Stimulated activated naive CD8-positive, alpha-beta T cell treated with anti-CD3 and anti-CD28 coated beads, Interleukin-15, amount 100 ng/mL, for 72 hours (primary cell): ENCODE results near the gene ANKRD36.
"Not testable (repeated sequence)": the region's sequence is repeated elsewhere in the genome, so short reads cannot be mapped to it uniquely, and the experiment has no call there.

Experiments
- ATAC-seq: fragments of 150-1000 bp; cut with Tn5 transposase; 2 replicates; pipeline ENCODE4 v1.10.0; 2021; ENCODE audit warnings: mild to moderate bottlenecking, moderate library complexity
- DNase-seq, 2 donors: peaks; one replicate each; pipeline ENCODE4 v3.0.0; 2021 to 2022
- H3K27ac Mint-ChIP-seq, 2 donors: one replicate each; pipeline ENCODE4 v1.8.0; 2022; ENCODE audit warnings: mild to moderate bottlenecking in 2 of 2, mixed read lengths in 2 of 2, moderate library complexity in 2 of 2
- H3K27me3 Mint-ChIP-seq: one replicate; pipeline ENCODE4 v1.8.0; 2022; ENCODE audit warnings: mixed read lengths
- H3K4me1 Mint-ChIP-seq: one replicate; pipeline ENCODE4 v1.8.0; 2022; ENCODE audit warnings: mild to moderate bottlenecking, mixed read lengths
- H3K4me3 Mint-ChIP-seq, 2 donors: one replicate each; pipeline ENCODE4 v1.8.0; 2022; ENCODE audit warnings: mild to moderate bottlenecking in 2 of 2, mixed read lengths in 2 of 2, moderate library complexity in 1 of 2
- H3K9me3 Mint-ChIP-seq, 2 donors: one replicate each; pipeline ENCODE4 v1.8.0; 2022; ENCODE audit warnings: mixed read lengths in 2 of 2

Gene ANKRD36

DNA sequence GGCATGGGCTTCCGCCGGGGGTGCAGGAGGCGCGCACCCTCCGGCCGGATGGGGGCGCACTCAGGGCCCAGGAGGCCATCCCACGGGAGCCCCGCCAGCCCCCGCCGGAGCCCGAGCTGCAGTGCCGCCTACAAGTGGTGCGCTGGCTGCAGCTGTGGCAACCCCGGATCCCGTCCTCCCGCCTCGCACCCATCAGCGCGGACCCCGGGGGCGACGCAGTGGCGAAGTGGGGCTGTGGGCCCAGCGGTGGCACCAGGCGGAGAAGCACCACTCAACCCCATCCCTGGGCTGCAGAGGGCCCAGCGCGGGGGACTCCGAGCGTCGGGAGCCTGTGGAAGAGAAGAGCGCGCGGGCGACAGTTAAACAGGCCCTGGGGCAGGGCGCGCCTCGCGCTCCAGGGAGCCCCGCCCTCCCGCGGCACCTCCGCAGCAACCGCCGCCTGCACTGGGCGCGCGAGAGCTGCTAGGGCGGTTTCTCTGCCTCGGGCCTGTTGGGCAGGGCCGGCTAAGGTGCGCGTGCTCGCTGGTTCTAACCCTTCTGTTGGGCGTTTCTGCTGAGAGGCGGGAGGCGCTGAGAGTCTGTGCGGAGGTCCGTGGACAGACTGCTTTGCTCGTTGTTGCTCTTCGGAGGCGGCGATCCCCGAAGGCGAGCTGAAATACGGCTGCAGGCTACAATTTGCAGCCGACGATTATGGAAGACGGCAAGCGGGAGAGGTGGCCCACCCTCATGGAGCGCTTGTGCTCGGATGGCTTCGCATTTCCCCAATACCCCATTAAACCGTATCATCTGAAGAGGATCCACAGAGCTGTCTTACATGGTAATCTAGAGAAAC lies at the start of gene ANKRD36:
TSS of gene ANKRD36 (plus strand) at position 104 of the 832 bp plus-strand sequence. CDS start at position 691, 587 bp downstream.
- peak within 1 kb of the TSS; percentile 96 to 98 for H3K27ac Mint-ChIP-seq
- ATAC-seq: peak; percentile 94
- peak; percentile 94 to 95 for DNase-seq
- not testable (repeated sequence) for H3K9me3 Mint-ChIP-seq, H3K4me1 Mint-ChIP-seq
- H3K27me3 Mint-ChIP-seq: peaks cover 22% of the 10 kb centered on the region
- peak within 1 kb of the TSS; percentile 99 for H3K4me3 Mint-ChIP-seq

DNA sequence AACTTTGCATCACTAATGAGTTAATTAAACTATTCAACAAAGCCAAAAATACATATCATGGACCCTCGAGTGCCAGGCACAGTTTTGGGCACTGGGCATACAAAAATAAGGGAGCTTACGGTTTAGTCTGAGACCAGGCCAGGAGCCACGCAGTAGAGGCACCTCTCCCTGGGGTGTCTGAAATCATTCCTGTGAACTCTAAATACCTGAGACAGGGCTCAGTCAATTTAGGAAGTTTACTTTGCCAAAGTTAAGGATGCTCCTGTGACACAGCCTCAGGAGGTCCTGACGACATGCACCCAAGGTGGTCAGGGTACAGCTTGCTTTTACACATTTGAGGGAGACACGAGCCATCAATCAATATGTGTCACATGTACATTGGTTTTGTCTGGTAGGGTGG lies 46.9 kb upstream of the ANKRD36 start:
- DNase-seq, H3K27me3 Mint-ChIP-seq, H3K9me3 Mint-ChIP-seq, H3K27ac Mint-ChIP-seq, H3K4me3 Mint-ChIP-seq, ATAC-seq, H3K4me1 Mint-ChIP-seq: not testable (repeated sequence)

DNA sequence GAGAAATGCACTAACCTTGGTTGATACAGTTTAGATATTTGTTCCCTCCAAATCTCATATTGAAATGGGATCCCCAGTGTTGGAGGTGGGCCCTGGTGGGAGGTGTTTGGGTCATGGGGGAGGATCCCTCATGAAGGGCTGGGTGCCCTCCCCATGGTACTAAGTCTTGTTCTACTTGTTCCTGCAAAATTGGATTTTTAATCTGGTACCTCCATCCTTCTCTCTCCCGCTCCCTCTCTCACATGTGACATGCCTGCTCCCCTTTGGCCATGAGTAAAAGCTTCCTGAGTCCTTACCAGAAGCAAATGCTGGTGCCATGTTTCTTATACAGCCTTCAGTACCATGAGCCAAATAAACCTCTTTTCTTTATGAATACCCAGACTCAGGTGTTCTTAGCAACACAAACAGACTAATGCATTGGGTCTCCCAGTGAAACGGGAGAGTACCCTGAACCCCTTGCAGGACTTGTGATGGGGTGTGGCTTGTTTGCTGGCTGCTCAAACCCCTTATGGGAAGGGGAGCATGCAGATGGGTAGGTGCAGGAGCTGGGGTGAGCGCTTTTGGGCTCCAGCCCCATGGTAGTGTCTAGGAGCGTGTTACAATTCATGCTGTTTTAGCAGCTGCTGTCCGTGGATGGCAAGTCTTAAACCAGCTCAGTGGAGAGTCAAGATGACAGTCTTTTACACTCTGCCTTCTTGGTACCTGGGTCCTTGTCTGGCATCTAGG lies 45.5 kb upstream of the ANKRD36 start:
- H3K4me1 Mint-ChIP-seq: no peaks in the 10 kb centered on the region
- H3K9me3 Mint-ChIP-seq: no peaks in the 10 kb centered on the region
- DNase-seq (no peak), ATAC-seq (no peak)
- no peak overlapping the region for H3K27ac Mint-ChIP-seq
- H3K27me3 Mint-ChIP-seq: peaks cover 10% of the 10 kb centered on the region
- H3K4me3 Mint-ChIP-seq: no peak overlapping the region

DNA sequence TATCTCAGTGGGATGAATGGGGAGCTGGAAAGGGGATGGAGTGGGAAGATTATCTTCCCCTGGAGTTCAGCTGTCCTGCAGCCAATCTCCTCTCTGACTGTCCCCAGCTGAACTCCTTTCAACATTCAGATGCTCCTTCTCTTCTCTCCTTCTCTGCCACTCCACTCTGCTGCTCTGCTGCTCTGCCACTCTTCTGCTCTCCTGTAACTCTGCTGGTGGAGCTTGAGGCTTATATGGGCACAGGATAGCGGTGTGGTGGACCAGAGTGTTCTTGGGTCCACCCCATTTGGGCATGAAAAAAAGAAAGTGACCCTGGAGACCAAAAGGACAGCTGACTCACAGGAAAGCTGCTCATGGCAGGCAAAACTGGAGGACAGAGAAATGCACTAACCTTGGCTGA lies 44.9 kb upstream of the ANKRD36 start:
- peaks cover 10% of the 10 kb centered on the region for H3K27me3 Mint-ChIP-seq
- H3K4me1 Mint-ChIP-seq: no peaks in the 10 kb centered on the region
- no peak overlapping the region for H3K4me3 Mint-ChIP-seq
- ATAC-seq (no peak), DNase-seq (no peak)
- peak overlapping the region in 1 of 2 donors; percentile 36 for H3K27ac Mint-ChIP-seq
- no peaks in the 10 kb centered on the region for H3K9me3 Mint-ChIP-seq

DNA sequence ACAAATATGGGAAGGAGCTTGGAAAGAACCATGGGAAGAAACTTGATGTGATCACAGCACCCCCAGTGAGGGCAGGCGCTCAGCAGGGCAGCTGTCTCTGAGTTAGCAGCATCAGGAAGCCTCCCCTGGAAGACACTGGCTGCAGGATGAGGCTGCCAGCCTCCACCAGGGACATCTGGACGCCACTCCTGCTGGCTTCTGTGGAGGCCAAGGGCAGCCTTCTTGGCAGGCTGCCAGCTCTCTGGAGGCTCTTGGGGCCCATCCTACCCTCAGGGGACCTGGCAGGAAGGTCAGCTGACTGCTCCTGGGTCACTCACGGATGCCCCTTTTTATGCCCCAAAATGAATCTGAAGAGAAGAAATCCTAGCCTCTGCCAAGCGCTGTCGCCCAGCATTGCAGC lies 44.2 kb upstream of the ANKRD36 start:
- H3K9me3 Mint-ChIP-seq, DNase-seq, H3K27ac Mint-ChIP-seq, ATAC-seq, H3K4me3 Mint-ChIP-seq, H3K4me1 Mint-ChIP-seq, H3K27me3 Mint-ChIP-seq: not testable (repeated sequence)

DNA sequence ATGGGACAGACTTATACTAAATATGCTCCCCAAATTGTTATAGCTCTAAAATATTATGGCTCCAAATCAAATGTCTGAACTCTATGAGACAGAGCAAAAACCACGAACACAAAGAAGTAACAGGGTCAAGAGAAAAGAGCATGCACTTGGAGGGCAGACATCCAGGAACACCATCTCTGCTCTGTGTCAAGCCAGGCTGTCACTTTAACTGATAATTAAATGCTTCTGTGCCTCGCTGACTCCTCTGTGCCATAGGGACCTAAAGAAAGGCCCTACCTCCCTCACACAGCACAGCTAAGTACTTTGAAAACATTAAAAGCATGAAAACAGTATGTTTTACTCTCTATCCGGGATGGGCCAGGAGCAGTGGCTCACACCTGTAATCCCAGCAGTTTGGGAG lies 42.0 kb upstream of the ANKRD36 start:
- not testable (repeated sequence) for DNase-seq, H3K9me3 Mint-ChIP-seq, H3K4me1 Mint-ChIP-seq, ATAC-seq, H3K4me3 Mint-ChIP-seq, H3K27ac Mint-ChIP-seq, H3K27me3 Mint-ChIP-seq

DNA sequence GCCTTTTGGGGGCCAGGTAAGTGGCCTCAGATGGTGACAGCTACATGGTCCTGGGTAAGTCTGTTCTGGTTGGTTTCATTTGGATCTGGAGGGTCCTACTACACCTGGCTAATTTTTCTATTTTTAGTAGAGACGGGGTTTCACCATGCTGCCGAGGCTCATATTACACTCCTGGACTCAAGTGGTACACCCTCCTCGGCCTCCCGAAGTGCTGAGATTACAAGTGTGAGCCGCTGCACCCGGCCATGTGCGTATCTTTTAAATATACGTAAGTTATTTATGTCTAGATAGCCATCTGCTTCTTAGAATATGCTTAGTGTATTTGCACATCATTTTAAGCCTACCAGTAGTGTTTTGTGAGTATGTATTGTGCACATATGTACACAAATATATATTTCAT lies 35.7 kb upstream of the ANKRD36 start:
- not testable (repeated sequence) for H3K9me3 Mint-ChIP-seq, DNase-seq, H3K4me3 Mint-ChIP-seq, H3K27me3 Mint-ChIP-seq, H3K27ac Mint-ChIP-seq, H3K4me1 Mint-ChIP-seq, ATAC-seq

DNA sequence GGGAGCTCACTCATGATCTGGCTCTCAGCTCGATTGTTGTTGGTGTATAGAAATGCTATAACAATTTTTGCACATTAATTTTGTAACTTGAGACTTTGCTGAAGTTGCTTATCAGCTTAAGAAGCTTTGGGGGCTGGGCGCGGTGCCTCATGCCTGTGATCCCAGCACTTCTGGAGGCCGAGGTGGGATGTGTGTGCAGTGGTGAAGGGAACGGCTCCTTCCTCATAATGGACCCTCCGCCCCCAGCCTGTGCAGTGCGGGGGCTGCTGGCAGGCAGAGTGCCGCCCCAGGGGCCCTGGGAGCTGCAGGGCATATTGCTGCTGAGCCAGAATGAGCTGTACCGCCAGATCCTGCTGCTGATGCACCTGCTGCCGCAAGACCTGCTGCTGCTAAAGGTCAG lies 32.1 kb upstream of the ANKRD36 start:
- not testable (repeated sequence) for H3K9me3 Mint-ChIP-seq, ATAC-seq, H3K4me3 Mint-ChIP-seq, H3K27ac Mint-ChIP-seq, DNase-seq, H3K4me1 Mint-ChIP-seq, H3K27me3 Mint-ChIP-seq

DNA sequence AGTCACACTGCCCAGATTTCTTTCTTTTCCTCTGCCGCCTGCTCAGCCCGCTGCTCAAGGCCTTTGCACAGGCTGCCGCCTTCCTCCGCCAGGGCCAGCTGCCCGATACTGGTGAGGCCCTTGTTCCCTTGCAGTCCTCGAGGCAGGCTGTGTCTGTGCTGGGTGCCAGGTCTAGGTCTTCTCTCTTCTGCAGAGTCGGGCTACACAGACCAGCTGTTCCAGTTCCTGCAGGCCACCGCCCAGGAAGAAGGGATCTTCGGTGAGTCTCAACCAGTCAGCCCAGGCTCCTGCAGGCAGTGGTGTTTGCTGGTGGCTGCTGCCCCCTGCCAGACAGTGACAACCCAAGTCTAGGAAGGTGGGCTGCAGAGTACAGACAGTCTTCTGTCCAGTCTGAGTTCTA lies 30.7 kb upstream of the ANKRD36 start:
- not testable (repeated sequence) for H3K27me3 Mint-ChIP-seq, ATAC-seq, DNase-seq, H3K9me3 Mint-ChIP-seq, H3K4me3 Mint-ChIP-seq, H3K4me1 Mint-ChIP-seq
- peak overlapping the region in 1 of 2 donors; percentile 67 for H3K27ac Mint-ChIP-seq

DNA sequence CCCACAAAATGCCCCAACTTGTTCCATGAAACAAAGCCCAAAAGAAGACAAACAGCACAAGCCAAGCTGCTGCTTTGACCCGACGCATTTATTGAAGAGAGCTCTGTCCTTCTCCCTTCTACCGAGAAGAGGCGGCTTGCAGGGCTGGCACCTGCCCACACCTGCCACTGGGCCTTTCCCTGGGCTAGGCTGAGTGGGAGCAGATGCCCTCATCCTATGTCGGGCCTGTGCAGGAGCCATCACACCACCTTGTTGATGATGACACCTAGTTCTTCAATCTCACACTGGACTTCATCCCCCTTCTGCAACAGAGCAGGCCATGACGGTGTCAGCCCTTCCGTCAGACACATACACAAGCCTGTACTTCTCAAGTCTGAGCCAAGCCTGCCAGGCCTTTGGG lies 29.4 kb upstream of the ANKRD36 start:
- H3K9me3 Mint-ChIP-seq, DNase-seq, H3K4me3 Mint-ChIP-seq, H3K27me3 Mint-ChIP-seq, H3K4me1 Mint-ChIP-seq, ATAC-seq: not testable (repeated sequence)
- H3K27ac Mint-ChIP-seq: peak overlapping the region in 1 of 2 donors; percentile 24

DNA sequence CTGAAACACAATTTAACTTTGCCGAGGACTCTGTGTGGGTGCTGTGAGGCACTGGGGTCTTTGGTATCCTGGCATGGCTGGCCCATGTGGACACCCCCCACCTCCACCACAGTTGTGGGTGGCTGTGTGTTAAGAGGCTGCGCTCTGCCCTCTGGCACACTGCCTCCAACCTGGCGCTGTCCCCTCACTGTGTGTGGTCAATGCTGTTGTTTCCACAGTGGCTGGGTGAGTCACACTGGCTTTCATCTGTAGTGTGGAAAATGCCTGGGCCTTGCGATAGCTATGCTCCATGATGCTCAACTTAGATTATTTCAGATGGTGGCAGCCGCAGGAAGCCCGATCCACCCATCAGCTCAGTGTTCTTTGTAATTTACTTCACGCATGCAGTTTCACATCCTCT lies 27.9 kb upstream of the ANKRD36 start:
- H3K27me3 Mint-ChIP-seq, H3K4me3 Mint-ChIP-seq, H3K9me3 Mint-ChIP-seq, H3K4me1 Mint-ChIP-seq, DNase-seq: not testable (repeated sequence)
- peak overlapping the region in 1 of 2 donors; percentile 94 for H3K27ac Mint-ChIP-seq
- ATAC-seq: peak; percentile 79

DNA sequence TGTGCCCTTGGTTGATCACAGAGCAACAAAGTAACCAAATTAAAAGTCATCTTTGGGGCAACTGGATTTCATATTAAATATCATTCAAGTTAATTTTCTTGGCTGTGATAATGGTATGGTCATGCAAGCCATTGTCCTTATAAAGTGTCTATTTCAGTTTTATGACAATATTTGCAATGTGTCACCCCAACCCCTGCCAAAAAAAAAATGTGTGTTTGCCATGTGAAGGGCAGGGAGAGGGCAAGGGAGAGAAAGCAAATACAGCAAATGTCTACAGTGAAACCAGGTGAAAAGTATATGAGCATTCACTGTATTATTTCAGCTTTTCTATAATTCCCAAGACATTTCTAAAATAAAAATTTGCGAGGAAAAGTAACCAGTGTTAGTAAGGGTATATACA lies 24.2 kb upstream of the ANKRD36 start:
- ATAC-seq, H3K9me3 Mint-ChIP-seq, H3K27ac Mint-ChIP-seq: not testable (repeated sequence)

DNA sequence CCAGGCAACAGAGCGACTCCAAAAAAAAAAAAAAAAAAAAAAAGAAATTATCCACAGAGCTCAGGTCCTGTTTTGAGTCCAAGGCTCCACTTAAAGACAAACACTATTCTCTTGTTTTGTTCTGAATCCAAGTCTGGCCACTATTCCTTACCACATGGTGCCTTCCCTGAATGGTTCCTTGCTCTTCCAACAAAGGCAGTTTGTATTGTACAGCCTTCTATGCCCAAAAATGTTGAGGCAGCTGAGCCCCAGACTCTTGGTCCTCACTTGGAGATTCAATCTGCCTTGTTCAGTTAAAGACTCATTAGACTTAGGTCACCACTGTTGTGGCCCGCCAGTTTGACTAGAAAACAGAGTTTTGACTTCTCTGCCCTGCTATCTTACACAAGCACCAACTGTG lies 20.0 kb upstream of the ANKRD36 start:
- ATAC-seq, DNase-seq, H3K27me3 Mint-ChIP-seq, H3K9me3 Mint-ChIP-seq, H3K27ac Mint-ChIP-seq, H3K4me3 Mint-ChIP-seq: not testable (repeated sequence)
- H3K4me1 Mint-ChIP-seq: peaks cover 12% of the 10 kb centered on the region

More for the DNA sequence above, 24.2 kb upstream of the ANKRD36 start:
- H3K4me3 Mint-ChIP-seq, DNase-seq, H3K4me1 Mint-ChIP-seq, H3K27me3 Mint-ChIP-seq: not testable (repeated sequence)

DNA sequence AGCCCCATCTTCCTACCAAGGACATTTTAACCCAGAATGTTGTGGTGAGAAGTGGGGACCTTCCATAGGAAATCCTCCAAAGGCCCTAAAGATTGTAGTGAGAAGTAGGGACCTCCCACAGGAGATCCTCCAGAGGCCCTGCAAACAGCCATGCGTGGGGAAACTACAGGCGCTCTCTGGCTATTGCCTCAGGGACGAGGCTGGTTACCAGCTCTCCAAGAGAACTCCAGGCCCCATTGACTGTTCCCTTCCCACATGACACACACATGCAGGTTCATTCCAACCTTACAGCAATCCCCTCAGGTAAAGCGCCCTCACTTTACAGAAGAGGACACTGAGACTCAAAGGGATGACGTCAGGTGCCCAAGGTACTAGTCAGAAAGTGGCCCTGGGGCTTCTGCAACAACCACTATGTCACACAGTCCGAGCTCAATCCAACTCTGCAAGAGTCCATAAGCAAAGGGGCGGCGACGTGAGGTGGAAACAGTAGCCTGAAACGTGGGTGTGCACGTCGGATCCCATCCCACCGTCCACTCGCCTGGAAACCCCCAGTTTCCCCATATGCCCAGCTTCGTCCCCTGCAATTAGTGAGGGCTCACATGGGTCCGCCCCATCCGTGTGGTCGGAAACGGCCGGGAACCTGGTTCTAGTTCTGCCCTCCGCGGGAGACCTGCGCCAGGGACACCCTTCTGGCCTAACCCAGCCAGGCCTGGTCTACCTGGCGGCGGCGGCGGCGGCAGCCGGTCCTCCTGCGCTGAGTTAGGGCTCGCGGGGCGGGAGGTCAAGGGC lies 18.8 kb upstream of the ANKRD36 start:
- peak; percentile 62 for ATAC-seq
- Mint-ChIP-seq H3K4me1 (peaks cover 12% of the 10 kb centered on the region), H3K4me3 (peak overlapping the region; percentile 33 to 62)
- H3K27ac Mint-ChIP-seq, H3K9me3 Mint-ChIP-seq, H3K27me3 Mint-ChIP-seq, DNase-seq: not testable (repeated sequence)

DNA sequence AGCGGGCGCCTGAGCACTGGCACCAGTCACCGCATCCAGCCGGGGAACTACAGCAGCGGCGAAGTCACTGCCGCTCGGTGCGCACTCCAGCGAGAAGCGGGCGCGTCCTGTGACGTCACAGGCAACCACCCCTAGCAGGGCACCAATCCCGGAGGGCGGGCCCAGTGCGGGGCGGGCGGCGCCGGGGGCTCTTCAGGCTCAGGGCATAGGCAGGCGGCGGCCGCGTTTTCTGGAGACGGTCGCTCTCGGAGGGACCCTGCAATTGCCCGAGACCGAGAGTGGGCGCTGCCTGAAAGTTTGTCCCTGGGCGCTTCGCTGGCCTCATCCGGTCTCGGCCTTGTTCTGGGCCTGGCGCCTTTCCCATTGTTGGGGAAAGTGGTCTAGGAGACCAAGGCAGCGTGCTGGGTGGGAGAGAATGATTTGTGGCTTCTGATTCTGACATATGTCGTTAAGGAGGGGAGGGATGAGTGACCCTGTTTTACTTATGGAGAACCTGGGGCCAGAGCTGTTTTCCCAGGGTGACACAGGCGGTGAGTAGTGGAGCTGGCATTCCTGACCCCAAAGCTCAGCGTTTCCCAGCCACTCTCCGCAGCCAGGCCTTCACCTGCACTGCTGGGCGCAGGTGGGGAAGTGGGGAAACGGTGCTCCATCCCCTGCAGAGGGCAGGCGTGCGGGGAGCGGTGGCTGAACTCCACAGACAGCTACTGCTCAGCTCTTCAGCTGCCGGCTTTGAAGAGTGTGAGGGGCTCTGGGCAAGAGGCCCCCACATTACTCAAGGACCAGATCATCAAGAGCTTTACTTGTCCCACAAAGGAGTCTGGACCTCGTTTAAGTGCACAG lies 18.0 kb upstream of the ANKRD36 start, which contains the start of gene FAHD2B:
TSS of gene FAHD2B (minus strand) at position 111 of the 840 bp plus-strand sequence. CDS start 3,176 bp downstream, outside the sequence.
- H3K27me3 Mint-ChIP-seq, H3K9me3 Mint-ChIP-seq: not testable (repeated sequence)
- Mint-ChIP-seq H3K27ac (peak within 1 kb of the TSS in 1 of 2 donors; percentile 67), H3K4me3 (peak within 1 kb of the TSS; percentile 80 to 81), H3K4me1 (peaks cover 12% of the 10 kb centered on the region)
- DNase-seq (peak; percentile 66 to 80), ATAC-seq (peak; percentile 96)
